Transverse colon (tissue), 4 donors: Measurements from ENCODE around the gene C19orf38.

Experiments used
- EP300 ChIP-seq: sonication (generic); formaldehyde crosslinking; IDR thresholded peaks from one replicate; pipeline ENCODE4 v1.6.1; 2017; ENCODE audit warnings: antibody characterized with exemption, low read depth
- POLR2A ChIP-seq: fragments of 450-650 bp; IDR thresholded peaks from one replicate; pipeline ENCODE4 v1.6.1; 2016; ENCODE audit warnings: antibody characterized with exemption, mild to moderate bottlenecking, moderate library complexity
- POLR2AphosphoS5 ChIP-seq, 3 donors: sonication (generic); formaldehyde crosslinking; IDR thresholded peaks; one replicate each; pipeline ENCODE4 v1.6.1; 2016; ENCODE audit warnings: antibody characterized with exemption in 3 of 3
- TF ChIP-seq, protein P1 (sequence below), 5 experiments: fragments of 200-600 bp in 3 of 5; fragments of 450-650 bp in 2 of 5; sonication (generic) in 3 of 5; IDR thresholded peaks; 1 replicate in 2 of 5; 2 replicates in 3 of 5; pipeline ENCODE4 v1.5.1; 2016 to 2017; ENCODE audit warnings: antibody characterized with exemption in 5 of 5, inconsistent platforms in 3 of 5, mild to moderate bottlenecking in 2 of 5, moderate library complexity in 1 of 5

GRCh38 chr19:10815007-10815536 lies 33.1 kb upstream of the C19orf38 start:
- TF ChIP-seq POLR2AphosphoS5 (IDR thresholded peaks at IDR 0.05) (no peak), EP300 (no peak), POLR2A (no peak)
- TF ChIP-seq, protein P1, sequence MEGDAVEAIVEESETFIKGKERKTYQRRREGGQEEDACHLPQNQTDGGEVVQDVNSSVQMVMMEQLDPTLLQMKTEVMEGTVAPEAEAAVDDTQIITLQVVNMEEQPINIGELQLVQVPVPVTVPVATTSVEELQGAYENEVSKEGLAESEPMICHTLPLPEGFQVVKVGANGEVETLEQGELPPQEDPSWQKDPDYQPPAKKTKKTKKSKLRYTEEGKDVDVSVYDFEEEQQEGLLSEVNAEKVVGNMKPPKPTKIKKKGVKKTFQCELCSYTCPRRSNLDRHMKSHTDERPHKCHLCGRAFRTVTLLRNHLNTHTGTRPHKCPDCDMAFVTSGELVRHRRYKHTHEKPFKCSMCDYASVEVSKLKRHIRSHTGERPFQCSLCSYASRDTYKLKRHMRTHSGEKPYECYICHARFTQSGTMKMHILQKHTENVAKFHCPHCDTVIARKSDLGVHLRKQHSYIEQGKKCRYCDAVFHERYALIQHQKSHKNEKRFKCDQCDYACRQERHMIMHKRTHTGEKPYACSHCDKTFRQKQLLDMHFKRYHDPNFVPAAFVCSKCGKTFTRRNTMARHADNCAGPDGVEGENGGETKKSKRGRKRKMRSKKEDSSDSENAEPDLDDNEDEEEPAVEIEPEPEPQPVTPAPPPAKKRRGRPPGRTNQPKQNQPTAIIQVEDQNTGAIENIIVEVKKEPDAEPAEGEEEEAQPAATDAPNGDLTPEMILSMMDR (IDR thresholded peaks at IDR 0.05) = no peak
